ENCODE results near the gene SLC4A5.

Gene SLC4A5

GRCh38 chr2:74226648-74227213 is 116.5 kb downstream of the SLC4A5 start:
- no peak for TF ChIP-seq CTCF (IDR thresholded peaks at IDR 0.05)

- no peak for TF ChIP-seq CTCF (IDR thresholded peaks at IDR 0.05)
Observed at GRCh38 chr2:74225698-74226459, 117.3 kb downstream of the SLC4A5 start.

GRCh38 chr2:74223941-74224770 is 119.1 kb downstream of the SLC4A5 start:
- no peak for TF ChIP-seq CTCF (IDR thresholded peaks at IDR 0.05)

- no peak for TF ChIP-seq CTCF (IDR thresholded peaks at IDR 0.05)
Observed at GRCh38 chr2:74222300-74222650, 120.9 kb downstream of the SLC4A5 start.

- no peak for TF ChIP-seq CTCF (IDR thresholded peaks at IDR 0.05)
Observed at GRCh38 chr2:74221604-74222299, 121.5 kb downstream of the SLC4A5 start.

GRCh38 chr2:74221091-74221490 is 122.1 kb downstream of the SLC4A5 start:
- no peak for TF ChIP-seq CTCF (IDR thresholded peaks at IDR 0.05)

GRCh38 chr2:74219846-74220486 is 123.2 kb downstream of the SLC4A5 start:
- no peak for TF ChIP-seq CTCF (IDR thresholded peaks at IDR 0.05)
